GM12873 (cell line): Measurements from ENCODE around the gene IARS2.

Experiments used
- TF ChIP-seq, protein P1 (sequence below): IDR thresholded peaks from 2 replicates; pipeline ENCODE4 v1.5.1; 2012; ENCODE audit warnings: low read depth, mild to moderate bottlenecking, moderate library complexity, low read length, control low read depth; ENCODE audit not compliant: insufficient read depth; ENCODE audit errors: missing control alignments

Gene IARS2

GRCh38 chr1:220144051-220144450, 50.1 kb downstream of the IARS2 start:
- TF ChIP-seq, protein P1, sequence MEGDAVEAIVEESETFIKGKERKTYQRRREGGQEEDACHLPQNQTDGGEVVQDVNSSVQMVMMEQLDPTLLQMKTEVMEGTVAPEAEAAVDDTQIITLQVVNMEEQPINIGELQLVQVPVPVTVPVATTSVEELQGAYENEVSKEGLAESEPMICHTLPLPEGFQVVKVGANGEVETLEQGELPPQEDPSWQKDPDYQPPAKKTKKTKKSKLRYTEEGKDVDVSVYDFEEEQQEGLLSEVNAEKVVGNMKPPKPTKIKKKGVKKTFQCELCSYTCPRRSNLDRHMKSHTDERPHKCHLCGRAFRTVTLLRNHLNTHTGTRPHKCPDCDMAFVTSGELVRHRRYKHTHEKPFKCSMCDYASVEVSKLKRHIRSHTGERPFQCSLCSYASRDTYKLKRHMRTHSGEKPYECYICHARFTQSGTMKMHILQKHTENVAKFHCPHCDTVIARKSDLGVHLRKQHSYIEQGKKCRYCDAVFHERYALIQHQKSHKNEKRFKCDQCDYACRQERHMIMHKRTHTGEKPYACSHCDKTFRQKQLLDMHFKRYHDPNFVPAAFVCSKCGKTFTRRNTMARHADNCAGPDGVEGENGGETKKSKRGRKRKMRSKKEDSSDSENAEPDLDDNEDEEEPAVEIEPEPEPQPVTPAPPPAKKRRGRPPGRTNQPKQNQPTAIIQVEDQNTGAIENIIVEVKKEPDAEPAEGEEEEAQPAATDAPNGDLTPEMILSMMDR, result no peak

- TF ChIP-seq, protein P1, result no peak
Observed at GRCh38 chr1:220149742-220150141, 55.8 kb downstream of the IARS2 start.

GRCh38 chr1:220151454-220151853, 57.5 kb downstream of the IARS2 start:
- TF ChIP-seq, protein P1, result no peak

DNA sequence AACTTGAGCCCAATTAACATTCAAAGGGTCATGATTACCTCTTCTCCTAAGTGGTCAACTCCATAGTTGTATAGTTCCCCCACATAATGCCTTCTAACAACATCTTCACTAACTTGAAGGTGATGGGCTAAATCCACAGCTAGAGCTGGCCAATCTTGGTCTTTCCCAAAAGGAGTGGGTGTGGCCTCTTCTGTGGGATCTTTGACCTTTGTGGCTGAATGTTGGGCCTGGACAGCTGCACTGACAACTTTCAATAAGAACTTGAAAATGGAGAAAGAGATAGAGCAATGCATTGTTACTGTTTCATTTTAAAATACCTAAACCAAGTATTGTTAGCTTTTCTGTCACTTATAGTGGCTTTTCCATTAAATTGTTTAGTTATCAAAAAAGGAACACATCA, 59.2 kb downstream of the IARS2 start:
- TF ChIP-seq, protein P1, result no peak

- TF ChIP-seq, protein P1, result no peak
Observed at GRCh38 chr1:220156620-220157146, 62.8 kb downstream of the IARS2 start.

DNA sequence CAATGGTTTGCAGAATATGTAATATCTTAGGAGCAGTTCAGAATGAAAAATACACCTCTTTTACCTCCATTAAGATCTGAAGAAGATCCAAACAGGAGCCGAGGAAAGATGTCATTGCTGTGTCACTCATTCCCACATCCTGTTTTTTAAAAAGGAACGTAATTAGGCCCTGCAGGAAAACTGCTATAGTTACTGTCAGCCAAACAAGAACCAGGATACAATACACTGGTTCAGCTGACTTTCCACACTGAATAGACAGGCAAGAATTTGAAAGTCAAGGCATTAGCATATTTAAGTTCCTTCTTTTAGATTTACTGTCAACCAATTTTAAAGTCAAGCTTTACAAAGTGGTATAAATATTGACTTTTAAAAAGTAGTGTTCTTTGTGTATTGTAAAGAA, 63.8 kb downstream of the IARS2 start:
- TF ChIP-seq, protein P1, result no peak

GRCh38 chr1:220159041-220159440, 65.1 kb downstream of the IARS2 start:
- TF ChIP-seq, protein P1, result no peak
